Vagina (tissue), 2 donors: Measurements from ENCODE around the gene NTM. TPM values are rescaled to one million over a fixed set of nuclear protein-coding genes. Genes with fewer than 3 reads are reported as not detected.

ENCODE experiments used
- DNase-seq, 2 donors: peaks; one replicate each; pipeline ENCODE4 v3.0.0-alpha.2; 2017; ENCODE audit errors: extremely low spot score in 2 of 2
- H3K27ac ChIP-seq: fragments of 200-600 bp; sonication (generic); one replicate; pipeline ENCODE4 v1.5.1; 2019
- H3K27me3 ChIP-seq: fragments of 200-600 bp; sonication (generic); one replicate; pipeline ENCODE4 v1.5.1; 2019
- H3K36me3 ChIP-seq, 2 donors: fragments of 200-600 bp; sonication (generic); one replicate each; pipeline ENCODE4 v1.5.1; 2017 to 2019
- H3K4me1 ChIP-seq: fragments of 200-600 bp; sonication (generic); one replicate; pipeline ENCODE4 v1.5.1; 2019
- H3K4me3 ChIP-seq, 2 donors: fragments of 200-600 bp; sonication (generic); 1 replicate in 1 of 2; 2 replicates in 1 of 2; pipeline ENCODE4 v1.5.1; 2016 to 2019
- H3K9me3 ChIP-seq: fragments of 200-600 bp; sonication (generic); one replicate; pipeline ENCODE4 v1.5.1; 2019
- CTCF ChIP-seq, 3 experiments: fragments of 450-650 bp in 2 of 3; fragments of 200-600 bp in 1 of 3; sonication (generic) in 1 of 3; IDR thresholded peaks; one replicate each; pipeline ENCODE4 v1.5.1; 2017 to 2019; ENCODE audit warnings: antibody characterized with exemption in 3 of 3, mild to moderate bottlenecking in 2 of 3, moderate library complexity in 2 of 3
- POLR2A ChIP-seq, 2 donors: fragments of 450-650 bp; IDR thresholded peaks; one replicate each; pipeline ENCODE4 v1.6.1; 2017; ENCODE audit warnings: antibody characterized with exemption in 2 of 2, mild to moderate bottlenecking in 2 of 2, moderate library complexity in 2 of 2
- POLR2AphosphoS5 ChIP-seq, 2 donors: sonication (generic); formaldehyde crosslinking; IDR thresholded peaks; one replicate each; pipeline ENCODE4 v1.9.0; 2017; ENCODE audit warnings: antibody characterized with exemption in 2 of 2, mild to moderate bottlenecking in 2 of 2, low read depth in 1 of 2; ENCODE audit not compliant: insufficient read depth in 1 of 2
- intact Hi-C: fragments of 100-400 bp; cut with DNase I; formaldehyde crosslinking; loops from one replicate; pipeline ENCODE4 v1.15.1; 2023
- total RNA-seq: library from RNA; depleted of rRNA; stranded (reverse); fragments of >200 nt; gene quantifications from one replicate; pipeline ENCODE4 v1.2.3, GENCODE V29; 2016

Gene NTM
- total RNA-seq, 1 donor from 2014 or later, result 4.2 TPM

GRCh38 chr11:131965504-131965903 is 595.1 kb downstream of the NTM start:
- intact Hi-C loops, result loop anchor here (5.0 kb wide), 2 partner anchors 848 to 1408 kb away; no protein-coding TSS in a partner anchor
- TF ChIP-seq CTCF (IDR thresholded peaks at IDR 0.05) (no peak), POLR2A (IDR thresholded peaks at IDR 0.05) (no peak), POLR2AphosphoS5 (IDR thresholded peaks at IDR 0.05; ENCODE audit: insufficient read depth in 1 of 2, low read depth in 1 of 2) (no peak)
- Histone ChIP-seq H3K4me1 (no peaks in the 10 kb centered on the region), H3K36me3 (no peaks in the 10 kb centered on the region), H3K27ac (no peak overlapping the region), H3K27me3 (no peaks in the 10 kb centered on the region), H3K9me3 (no peaks in the 10 kb centered on the region), H3K4me3 (no peak overlapping the region)
- no peak for DNase-seq

- Histone ChIP-seq H3K4me1 (no peaks in the 10 kb centered on the region), H3K27me3 (no peaks in the 10 kb centered on the region), H3K9me3 (no peaks in the 10 kb centered on the region), H3K36me3 (no peaks in the 10 kb centered on the region), H3K27ac (no peak overlapping the region), H3K4me3 (no peak overlapping the region)
- intact Hi-C loops, result loop anchor here (5.0 kb wide), 2 partner anchors 849 to 1409 kb away; no protein-coding TSS in a partner anchor
- no peak for DNase-seq
- TF ChIP-seq POLR2A (IDR thresholded peaks at IDR 0.05) (no peak), POLR2AphosphoS5 (IDR thresholded peaks at IDR 0.05; ENCODE audit: insufficient read depth in 1 of 2, low read depth in 1 of 2) (no peak), CTCF (IDR thresholded peaks at IDR 0.05) (no peak)
Measured at GRCh38 chr11:131966667-131967066, 596.3 kb downstream of the NTM start.

GRCh38 chr11:131969261-131969660 is 598.8 kb downstream of the NTM start:
- Histone ChIP-seq H3K4me1 (no peaks in the 10 kb centered on the region), H3K9me3 (no peaks in the 10 kb centered on the region), H3K27me3 (no peaks in the 10 kb centered on the region), H3K27ac (no peak overlapping the region), H3K36me3 (no peaks in the 10 kb centered on the region), H3K4me3 (no peak overlapping the region)
- TF ChIP-seq POLR2A (IDR thresholded peaks at IDR 0.05) (no peak), CTCF (IDR thresholded peaks at IDR 0.05) (no peak), POLR2AphosphoS5 (IDR thresholded peaks at IDR 0.05; ENCODE audit: insufficient read depth in 1 of 2, low read depth in 1 of 2) (no peak)
- intact Hi-C loops, result loop anchor here (5.0 kb wide), 2 partner anchors 852 to 1412 kb away; no protein-coding TSS in a partner anchor
- DNase-seq, result no peak

GRCh38 chr11:131973061-131973460 is 602.6 kb downstream of the NTM start:
- Histone ChIP-seq H3K27me3 (no peaks in the 10 kb centered on the region), H3K9me3 (no peaks in the 10 kb centered on the region), H3K4me3 (no peak overlapping the region), H3K4me1 (no peaks in the 10 kb centered on the region), H3K36me3 (no peaks in the 10 kb centered on the region), H3K27ac (no peak overlapping the region)
- no peak for DNase-seq
- no peak for TF ChIP-seq POLR2AphosphoS5 (IDR thresholded peaks at IDR 0.05; ENCODE audit: insufficient read depth in 1 of 2, low read depth in 1 of 2)
- TF ChIP-seq POLR2A (IDR thresholded peaks at IDR 0.05), result no peak
- no peak for TF ChIP-seq CTCF (IDR thresholded peaks at IDR 0.05)
- intact Hi-C loops, result no loop called here

- H3K36me3 ChIP-seq, result no peaks in the 10 kb centered on the region
- TF ChIP-seq CTCF (IDR thresholded peaks at IDR 0.05) (no peak), POLR2A (IDR thresholded peaks at IDR 0.05) (no peak), POLR2AphosphoS5 (IDR thresholded peaks at IDR 0.05; ENCODE audit: insufficient read depth in 1 of 2, low read depth in 1 of 2) (no peak)
- no peak for DNase-seq
- H3K27ac ChIP-seq, result no peak overlapping the region
- H3K4me3 ChIP-seq, result no peak overlapping the region
- H3K27me3 ChIP-seq, result no peaks in the 10 kb centered on the region
- H3K9me3 ChIP-seq, result no peaks in the 10 kb centered on the region
- intact Hi-C loops, result no loop called here
- no peaks in the 10 kb centered on the region for H3K4me1 ChIP-seq
Measured at GRCh38 chr11:131975619-131976018, 605.2 kb downstream of the NTM start.
